Stimulated activated CD4-positive, alpha-beta T cell treated with anti-CD3 and anti-CD28 coated beads, Interleukin-15, amount 100 ng/mL, for 24 hours (primary cell): ENCODE results near the gene RGS14.
"Not testable (repeated sequence)": the region's sequence is repeated elsewhere in the genome, so short reads cannot be mapped to it uniquely, and the experiment has no call there.

ENCODE experiments used
- DNase-seq: peaks from one replicate; pipeline ENCODE4 v3.0.0-alpha.2; 2020

The RGS14 gene

DNA sequence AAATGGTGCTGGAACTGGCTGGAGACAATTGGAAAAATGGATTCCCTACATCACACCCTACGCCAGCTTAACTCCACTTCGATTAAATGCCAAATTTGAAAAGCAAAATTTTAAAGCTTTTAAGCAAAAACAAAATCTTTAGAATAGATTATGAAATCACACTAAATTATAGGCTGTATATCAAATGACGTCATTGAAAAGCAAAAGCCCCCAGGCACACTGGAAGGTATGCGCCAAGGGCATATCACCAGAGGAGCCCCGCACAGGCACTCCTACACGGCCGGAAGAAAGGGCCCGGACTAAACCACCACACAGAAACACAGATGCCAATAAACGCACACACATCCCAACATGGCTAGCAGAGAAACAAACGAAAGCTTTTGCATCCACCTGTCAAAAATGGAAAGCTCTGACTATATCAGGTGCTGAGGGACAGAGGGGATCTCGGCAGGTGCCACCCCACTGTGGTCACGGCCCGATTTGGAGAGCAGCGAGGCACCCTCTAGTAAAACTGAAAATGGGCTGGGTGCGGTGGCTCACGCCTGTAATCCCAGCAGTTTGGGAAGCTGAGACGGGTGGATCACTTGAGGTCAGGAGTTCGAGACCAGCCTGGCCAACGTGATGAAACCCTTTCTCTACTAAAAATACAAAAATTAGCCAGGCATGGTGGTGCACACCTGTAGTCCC, 29.0 kb upstream of the RGS14 start:
- no peak for DNase-seq

DNA sequence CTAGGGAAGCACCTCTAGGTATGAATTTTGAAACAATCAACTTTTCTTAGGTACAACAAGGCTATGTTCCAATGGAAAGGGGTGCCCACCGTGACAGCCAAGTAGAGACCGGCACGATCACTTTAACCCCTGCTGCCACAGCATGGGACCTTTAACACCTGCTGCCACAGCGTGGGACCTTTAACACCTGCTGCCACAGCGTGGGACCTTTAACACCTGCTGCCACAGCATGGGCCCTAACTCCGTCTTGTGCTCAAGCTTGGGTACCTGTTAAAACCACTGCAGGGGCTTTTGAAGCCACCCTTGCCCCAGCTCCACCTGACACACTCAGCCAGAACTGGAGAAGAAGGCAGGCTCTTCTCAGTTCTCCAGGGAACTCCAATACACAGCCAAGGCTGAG, 27.8 kb upstream of the RGS14 start:
- no peak for DNase-seq

GRCh38 chr5:177330991-177331842, 26.5 kb upstream of the RGS14 start:
- no peak for DNase-seq

DNA sequence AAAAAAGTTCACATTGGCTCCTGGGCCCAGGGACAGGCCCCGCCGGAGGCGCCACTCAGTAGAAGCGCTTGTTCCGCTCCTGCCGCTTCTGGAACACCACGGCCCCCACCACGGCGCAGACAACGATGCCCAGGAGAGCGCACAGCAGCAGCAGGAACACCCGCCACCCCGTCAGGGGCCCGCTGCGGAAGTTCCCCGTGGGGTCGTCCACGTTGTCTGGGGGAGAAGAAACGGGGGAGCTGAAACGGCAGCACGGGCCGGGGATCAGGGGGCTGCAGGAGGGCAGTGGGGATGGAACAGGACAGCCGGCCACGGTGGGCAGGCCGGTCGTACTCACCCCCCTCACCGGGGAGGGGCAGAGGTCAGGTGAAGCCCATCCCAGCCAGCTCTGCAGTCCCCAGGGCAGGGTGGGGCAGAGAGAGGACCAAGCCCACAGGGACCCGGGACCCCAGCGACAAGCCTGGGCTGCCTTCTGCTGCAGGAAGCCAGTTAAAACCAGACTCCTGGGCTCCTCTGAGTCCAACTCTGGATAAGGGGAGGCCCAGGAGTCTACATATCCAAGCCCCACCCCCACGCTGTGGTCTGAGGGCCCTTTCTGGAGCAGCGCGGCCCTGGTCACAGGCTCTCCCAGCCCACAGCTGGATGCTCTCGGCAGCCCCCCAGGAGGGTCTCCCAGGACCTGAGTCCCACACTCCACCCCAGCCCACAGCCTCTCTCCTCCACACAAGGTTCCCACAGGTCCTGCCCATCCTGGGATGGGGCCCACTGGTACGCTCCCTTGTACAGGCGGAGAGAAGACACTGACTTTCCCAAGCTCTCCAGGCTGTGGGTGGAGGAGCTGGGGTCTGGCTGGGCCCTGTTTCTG, 25.5 kb upstream of the RGS14 start:
- DNase-seq, result no peak

DNA sequence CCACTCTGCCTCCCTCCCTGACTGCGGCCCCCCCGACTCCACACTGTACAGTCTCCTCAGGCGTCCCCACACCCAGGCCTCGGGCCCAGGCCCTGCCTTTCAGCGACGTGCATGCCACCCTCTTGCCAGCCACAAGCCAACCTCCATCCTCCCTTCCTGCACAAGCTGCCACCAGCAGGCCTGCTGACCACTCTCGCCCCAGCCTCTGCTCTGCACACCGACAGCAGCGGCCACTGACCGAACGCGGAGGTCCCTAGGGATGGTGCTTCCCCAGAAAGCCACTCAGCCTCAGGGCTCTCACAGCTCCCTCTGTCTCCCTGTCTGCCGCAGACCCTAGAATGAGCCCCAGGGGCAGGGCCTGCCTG, 24.8 kb upstream of the RGS14 start:
- DNase-seq, result no peak

DNA sequence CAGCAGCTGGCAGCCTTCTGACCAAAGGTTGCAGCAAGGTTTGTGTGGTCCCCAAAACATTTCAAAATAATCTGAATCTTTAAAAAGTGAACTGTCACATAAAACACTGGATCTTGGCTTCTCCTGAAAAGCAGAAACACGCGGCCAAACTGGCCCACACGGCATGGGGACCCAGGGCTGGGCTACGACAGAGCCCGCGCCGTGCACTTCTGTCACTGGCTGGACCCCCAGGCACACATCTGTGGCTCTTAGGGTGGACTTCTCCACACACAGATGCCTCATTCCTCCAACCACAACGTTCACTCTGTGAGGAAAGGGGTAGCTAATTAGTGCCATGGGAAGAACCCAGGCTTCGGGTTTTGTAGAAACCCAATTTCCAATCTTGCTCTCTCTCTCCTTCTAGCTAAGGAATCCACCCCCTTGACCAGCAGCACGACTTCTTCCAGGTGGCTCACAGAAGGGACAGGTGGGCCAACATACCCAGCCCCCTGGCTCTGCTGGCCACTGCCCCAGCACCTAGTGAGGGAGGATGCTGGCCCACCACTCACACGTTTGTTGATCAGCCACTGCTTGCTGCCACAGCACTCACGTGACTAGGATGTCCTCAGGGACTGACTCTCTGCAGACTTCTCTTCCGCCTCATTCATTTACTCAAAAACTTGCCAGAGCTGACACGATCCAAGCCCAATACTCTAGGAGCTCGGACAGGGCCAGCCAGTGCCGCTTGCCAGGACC, 24.1 kb upstream of the RGS14 start:
- DNase-seq, result no peak

- DNase-seq, result no peak
Measured at GRCh38 chr5:177334155-177334551, 23.6 kb upstream of the RGS14 start.

- DNase-seq, result no peak
Measured at GRCh38 chr5:177334781-177335700, 22.7 kb upstream of the RGS14 start.

GRCh38 chr5:177335701-177336065, 22.0 kb upstream of the RGS14 start:
- no peak for DNase-seq

DNA sequence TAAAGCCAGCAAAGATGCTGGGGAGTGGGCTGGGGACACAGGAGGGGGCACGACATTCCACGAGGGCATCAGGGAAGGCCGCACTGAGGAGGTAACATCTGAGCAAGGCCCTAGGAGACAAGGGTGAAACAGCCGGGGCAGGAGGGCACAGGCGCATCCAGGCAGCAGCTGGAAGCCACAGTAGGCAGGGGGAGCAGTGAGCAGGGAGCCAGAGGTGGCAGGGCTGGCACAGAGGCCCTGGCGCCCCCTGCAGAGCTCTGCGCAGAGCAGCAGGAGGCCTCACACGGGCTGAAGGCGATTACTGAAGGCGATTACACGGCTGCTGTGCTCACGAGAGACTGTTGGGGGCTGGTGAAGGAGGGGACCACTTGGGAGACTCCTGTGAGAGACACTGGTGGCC, 21.6 kb upstream of the RGS14 start:
- peak; percentile 47 for DNase-seq

- no peak for DNase-seq
Measured at GRCh38 chr5:177336603-177337494, 20.9 kb upstream of the RGS14 start.

- no peak for DNase-seq
Measured at GRCh38 chr5:177338251-177339106, 19.2 kb upstream of the RGS14 start.

DNA sequence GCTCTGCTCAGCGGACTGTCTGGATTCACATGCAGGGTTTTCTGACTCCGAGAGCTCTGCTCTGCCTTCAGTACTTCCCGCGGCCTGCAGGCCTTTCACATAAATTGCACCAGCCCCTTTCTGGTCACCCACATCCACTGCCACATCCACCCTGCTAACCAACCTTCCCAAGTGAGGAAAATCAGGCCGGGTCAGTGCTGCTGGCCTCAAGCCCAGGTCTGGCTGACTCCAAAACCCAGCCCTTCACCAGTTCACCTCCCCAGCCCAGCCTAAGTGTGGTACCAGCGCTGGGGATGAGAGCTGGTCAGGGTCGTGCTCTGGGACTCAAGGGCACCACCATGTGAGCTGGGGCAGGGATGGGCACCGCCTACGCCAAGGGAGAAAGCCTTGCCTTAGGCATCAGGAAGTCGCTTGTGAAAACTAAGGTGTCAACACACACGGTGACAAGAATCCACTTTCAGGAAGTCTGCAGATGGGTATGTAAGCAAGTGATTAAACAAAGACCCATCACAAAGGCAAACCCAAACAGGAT, 18.6 kb upstream of the RGS14 start:
- DNase-seq, result no peak

- not testable (repeated sequence) for DNase-seq
Measured at GRCh38 chr5:177343000-177343399, 14.7 kb upstream of the RGS14 start.

- DNase-seq, result no peak
Measured at GRCh38 chr5:177343777-177344176, 13.9 kb upstream of the RGS14 start.

- DNase-seq, result no peak
Measured at GRCh38 chr5:177344891-177345290, 12.8 kb upstream of the RGS14 start.

DNA sequence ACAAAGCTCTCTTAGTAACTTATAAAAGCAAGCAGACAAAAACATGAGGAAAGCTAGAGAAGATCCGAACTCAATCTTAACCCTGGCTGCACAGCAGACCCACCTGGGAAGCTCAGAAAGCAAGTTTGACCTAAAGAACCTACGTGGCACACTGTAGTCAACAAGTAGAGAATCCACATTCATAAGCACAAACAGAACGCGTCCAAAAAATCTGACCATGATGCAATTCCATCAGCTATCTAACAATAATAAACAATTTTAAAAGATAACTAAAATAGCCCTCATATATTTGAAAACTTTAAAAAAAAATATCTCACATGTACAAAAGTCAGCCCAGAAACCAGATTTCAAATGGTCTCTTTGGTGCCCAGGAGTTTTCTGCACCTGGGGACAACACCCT, 10.9 kb upstream of the RGS14 start:
- no peak for DNase-seq

- DNase-seq, result no peak
Measured at GRCh38 chr5:177347699-177348098, 10.0 kb upstream of the RGS14 start.

GRCh38 chr5:177349362-177349647, 8.4 kb upstream of the RGS14 start:
- no peak for DNase-seq

GRCh38 chr5:177349762-177350161, 8.0 kb upstream of the RGS14 start:
- no peak for DNase-seq
